RWPE2 (cell line): ENCODE results near the gene GBE1.

Source experiments
- ATAC-seq: fragments of 200-7000 bp; cut with Tn5 transposase; 3 replicates; pipeline ENCODE4 v1.9.1; 2021; ENCODE audit warnings: low read depth
- DNase-seq: peaks from one replicate; pipeline ENCODE4 v3.0.0-alpha.2; 2020; ENCODE audit warnings: low spot score
- H3K27ac ChIP-seq: fragments of 450-650 bp; 2 replicates; pipeline ENCODE4 v1.5.1; 2017; ENCODE audit warnings: mild to moderate bottlenecking; ENCODE audit not compliant: poor library complexity, severe bottlenecking
- H3K27me3 ChIP-seq: fragments of 250-450 bp; sonication (Bioruptor Pico); 2 replicates; pipeline ENCODE4 v1.5.1; 2021; ENCODE audit warnings: mild to moderate bottlenecking, moderate library complexity; ENCODE audit not compliant: insufficient read depth, poor library complexity, severe bottlenecking
- H3K36me3 ChIP-seq: fragments of 250-450 bp; sonication (Bioruptor Pico); 2 replicates; pipeline ENCODE4 v1.5.1; 2020; ENCODE audit warnings: low read depth, mild to moderate bottlenecking, moderate library complexity
- H3K4me1 ChIP-seq: fragments of 250-450 bp; sonication (Bioruptor Pico); 2 replicates; pipeline ENCODE4 v1.5.1; 2021; ENCODE audit warnings: mild to moderate bottlenecking, moderate library complexity; ENCODE audit not compliant: insufficient read depth, poor library complexity, severe bottlenecking
- H3K4me3 ChIP-seq: fragments of 250-450 bp; sonication (Bioruptor Pico); 2 replicates; pipeline ENCODE4 v1.5.1; 2021; ENCODE audit warnings: mild to moderate bottlenecking, moderate library complexity; ENCODE audit not compliant: severe bottlenecking
- H3K9me3 ChIP-seq: fragments of 250-450 bp; sonication (Bioruptor Pico); 2 replicates; pipeline ENCODE4 v1.5.1; 2021; ENCODE audit warnings: mild to moderate bottlenecking, moderate library complexity; ENCODE audit not compliant: severe bottlenecking
- CTCF ChIP-seq: fragments of 450-650 bp; IDR thresholded peaks from one replicate; pipeline ENCODE4 v1.5.1; 2017; ENCODE audit warnings: mild to moderate bottlenecking, moderate library complexity; ENCODE audit not compliant: poor library complexity, severe bottlenecking

GBE1 gene

DNA sequence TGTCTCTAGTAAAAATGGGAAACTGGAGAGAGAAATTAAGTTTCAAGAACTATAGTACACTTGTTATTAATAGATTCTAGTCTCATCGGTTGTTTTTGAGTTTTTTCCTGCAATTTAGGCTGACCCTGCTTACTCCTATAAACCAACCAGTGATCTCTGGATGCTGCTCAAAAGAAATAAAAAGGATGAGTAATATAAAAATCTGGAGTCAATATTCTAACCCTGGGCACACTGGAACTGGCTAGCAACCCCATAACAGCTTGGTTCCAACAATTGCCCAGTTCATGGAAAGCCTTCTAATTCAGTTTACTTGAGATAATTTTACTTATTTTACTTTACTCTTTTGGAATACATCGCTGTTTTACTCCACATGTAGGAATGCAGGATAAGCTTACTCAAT, 211.6 kb downstream of the GBE1 start:
- Histone ChIP-seq H3K27me3 (no peaks in the 10 kb centered on the region), H3K27ac (no peak overlapping the region), H3K4me3 (no peak overlapping the region), H3K4me1 (no peaks in the 10 kb centered on the region), H3K9me3 (no peaks in the 10 kb centered on the region), H3K36me3 (no peaks in the 10 kb centered on the region)
- ATAC-seq (no peak), DNase-seq (no peak)
- no peak for TF ChIP-seq CTCF

DNA sequence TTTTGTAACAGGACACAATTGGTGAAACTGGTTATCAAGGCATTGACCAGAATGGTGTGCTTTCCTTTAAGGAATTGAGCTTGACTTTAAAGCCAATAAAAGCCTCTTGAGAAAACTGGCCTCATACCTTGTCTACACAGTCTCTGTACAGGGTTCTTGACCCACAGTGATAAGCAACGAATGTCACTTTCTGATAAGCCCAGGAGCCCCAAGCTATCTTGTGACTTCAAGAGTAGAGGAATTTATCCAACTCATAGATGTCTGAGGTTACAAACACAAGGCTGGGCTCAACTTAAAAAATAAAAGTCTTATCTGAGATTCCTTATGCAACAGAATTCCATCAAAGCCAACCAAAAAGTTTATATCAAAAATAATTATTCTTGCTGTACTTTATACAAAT, 212.1 kb downstream of the GBE1 start:
- no peak overlapping the region for H3K27ac ChIP-seq
- no peaks in the 10 kb centered on the region for H3K27me3 ChIP-seq
- DNase-seq (no peak), ATAC-seq (no peak)
- no peaks in the 10 kb centered on the region for H3K4me1 ChIP-seq
- no peaks in the 10 kb centered on the region for H3K9me3 ChIP-seq
- no peak for TF ChIP-seq CTCF
- H3K4me3 ChIP-seq: no peak overlapping the region
- no peaks in the 10 kb centered on the region for H3K36me3 ChIP-seq

GRCh38 chr3:81545572-81545971, 215.9 kb downstream of the GBE1 start:
- H3K9me3 ChIP-seq: no peaks in the 10 kb centered on the region
- no peak for DNase-seq
- no peak for TF ChIP-seq CTCF
- no peak overlapping the region for H3K27ac ChIP-seq
- H3K36me3 ChIP-seq: no peaks in the 10 kb centered on the region
- no peaks in the 10 kb centered on the region for H3K4me1 ChIP-seq
- peak; percentile 67 for ATAC-seq
- H3K4me3 ChIP-seq: no peak overlapping the region
- H3K27me3 ChIP-seq: no peaks in the 10 kb centered on the region

- Histone ChIP-seq H3K4me3 (no peak overlapping the region), H3K9me3 (no peaks in the 10 kb centered on the region), H3K36me3 (no peaks in the 10 kb centered on the region), H3K4me1 (no peaks in the 10 kb centered on the region), H3K27me3 (no peaks in the 10 kb centered on the region), H3K27ac (no peak overlapping the region)
- DNase-seq: no peak
- ATAC-seq: no peak
- no peak for TF ChIP-seq CTCF
These were observed 217.1 kb downstream of the GBE1 start for GRCh38 chr3:81544385-81544784.

GRCh38 chr3:81540787-81541186, 220.7 kb downstream of the GBE1 start:
- no peak for TF ChIP-seq CTCF
- ATAC-seq (no peak), DNase-seq (no peak)
- no peak overlapping the region for H3K27ac ChIP-seq
- no peak overlapping the region for H3K4me3 ChIP-seq
- H3K9me3 ChIP-seq: no peaks in the 10 kb centered on the region
- H3K27me3 ChIP-seq: no peaks in the 10 kb centered on the region
- H3K36me3 ChIP-seq: peaks cover 5% of the 10 kb centered on the region; the same call in 1 of the 2 replicates
- no peaks in the 10 kb centered on the region for H3K4me1 ChIP-seq
